GM23338 (cell line): ENCODE data around the gene BEST2. TPM values are rescaled to one million over a fixed set of nuclear protein-coding genes. Genes with fewer than 3 reads are reported as not detected.

Experiments
- CTCF ChIP-seq, 2 experiments: fragments of 200-600 bp in 1 of 2; sonication (generic) in 1 of 2; conservative IDR thresholded peaks; 2 replicates each; pipeline versions ENCODE4 v1.5.1 to v1.6.1; 2016 to 2017; ENCODE audit warnings: antibody characterized with exemption in 2 of 2, low read depth in 2 of 2, mild to moderate bottlenecking in 2 of 2, moderate library complexity in 1 of 2
- EZH2 ChIP-seq: fragments of 200-600 bp; sonication (generic); IDR thresholded peaks from one replicate; pipeline ENCODE4 v1.8.0; 2017; ENCODE audit warnings: antibody characterized with exemption, mild to moderate bottlenecking, low read depth; ENCODE audit not compliant: unreplicated experiment
- JUNB ChIP-seq: IDR thresholded peaks from one replicate; pipeline ENCODE4 v1.6.1; 2016; ENCODE audit warnings: antibody characterized with exemption; ENCODE audit not compliant: unreplicated experiment
- POLR2AphosphoS5 ChIP-seq: IDR thresholded peaks from 2 replicates; pipeline ENCODE4 v1.6.1; 2016; ENCODE audit warnings: antibody characterized with exemption, low read depth
- STAT1 ChIP-seq: IDR thresholded peaks from one replicate; pipeline ENCODE4 v1.6.1; 2016; ENCODE audit warnings: antibody characterized with exemption; ENCODE audit not compliant: unreplicated experiment
- ZNF114 ChIP-seq: fragments of 250-450 bp; sonication (Bioruptor Pico); IDR thresholded peaks from 2 replicates; pipeline ENCODE4 v1.5.0; 2020; ENCODE audit warnings: mild to moderate bottlenecking, moderate library complexity
- ZNF462 ChIP-seq: fragments of 250-450 bp; sonication (Bioruptor Pico); IDR thresholded peaks from 2 replicates; pipeline ENCODE4 v1.5.0; 2020; ENCODE audit warnings: mild to moderate bottlenecking, moderate library complexity
- polyA plus RNA-seq: library from polyadenylated mRNA; unstranded; fragments of >200 nt; fragmentation: Nextera tagmentation; extraction: Ambion mirVana; gene quantifications from 2 replicates; pipeline ENCODE4 v1.2.1, GENCODE V29; 2016
- total RNA-seq: library from RNA; depleted of rRNA; stranded (reverse); fragments of >200 nt; shearing (Covaris generic); gene quantifications from 2 replicates; pipeline ENCODE4 v1.2.3, GENCODE V29; 2014
- TF ChIP-seq, protein P1 (sequence below): IDR thresholded peaks from one replicate; pipeline ENCODE4 v1.6.1; 2018; ENCODE audit warnings: antibody characterized with exemption; ENCODE audit not compliant: unreplicated experiment

Gene BEST2
- total and polyA plus RNA-seq, 2 experiments from 2014 or later, result 1.2 to 10.4 TPM

- TF ChIP-seq ZNF462 (CRISPR knock-in tag), result no peak
- no peak for TF ChIP-seq ZNF114 (CRISPR knock-in tag)
- no peak for TF ChIP-seq CTCF (conservative IDR thresholded peaks at IDR 0.05; ENCODE audit: low read depth in 2 of 2)
- no peak for TF ChIP-seq JUNB
- TF ChIP-seq, protein P1, sequence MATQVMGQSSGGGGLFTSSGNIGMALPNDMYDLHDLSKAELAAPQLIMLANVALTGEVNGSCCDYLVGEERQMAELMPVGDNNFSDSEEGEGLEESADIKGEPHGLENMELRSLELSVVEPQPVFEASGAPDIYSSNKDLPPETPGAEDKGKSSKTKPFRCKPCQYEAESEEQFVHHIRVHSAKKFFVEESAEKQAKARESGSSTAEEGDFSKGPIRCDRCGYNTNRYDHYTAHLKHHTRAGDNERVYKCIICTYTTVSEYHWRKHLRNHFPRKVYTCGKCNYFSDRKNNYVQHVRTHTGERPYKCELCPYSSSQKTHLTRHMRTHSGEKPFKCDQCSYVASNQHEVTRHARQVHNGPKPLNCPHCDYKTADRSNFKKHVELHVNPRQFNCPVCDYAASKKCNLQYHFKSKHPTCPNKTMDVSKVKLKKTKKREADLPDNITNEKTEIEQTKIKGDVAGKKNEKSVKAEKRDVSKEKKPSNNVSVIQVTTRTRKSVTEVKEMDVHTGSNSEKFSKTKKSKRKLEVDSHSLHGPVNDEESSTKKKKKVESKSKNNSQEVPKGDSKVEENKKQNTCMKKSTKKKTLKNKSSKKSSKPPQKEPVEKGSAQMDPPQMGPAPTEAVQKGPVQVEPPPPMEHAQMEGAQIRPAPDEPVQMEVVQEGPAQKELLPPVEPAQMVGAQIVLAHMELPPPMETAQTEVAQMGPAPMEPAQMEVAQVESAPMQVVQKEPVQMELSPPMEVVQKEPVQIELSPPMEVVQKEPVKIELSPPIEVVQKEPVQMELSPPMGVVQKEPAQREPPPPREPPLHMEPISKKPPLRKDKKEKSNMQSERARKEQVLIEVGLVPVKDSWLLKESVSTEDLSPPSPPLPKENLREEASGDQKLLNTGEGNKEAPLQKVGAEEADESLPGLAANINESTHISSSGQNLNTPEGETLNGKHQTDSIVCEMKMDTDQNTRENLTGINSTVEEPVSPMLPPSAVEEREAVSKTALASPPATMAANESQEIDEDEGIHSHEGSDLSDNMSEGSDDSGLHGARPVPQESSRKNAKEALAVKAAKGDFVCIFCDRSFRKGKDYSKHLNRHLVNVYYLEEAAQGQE, result no peak
- no peak for TF ChIP-seq STAT1
- no peak for TF ChIP-seq EZH2
- no peak for TF ChIP-seq POLR2AphosphoS5
These were observed 50.9 kb downstream of the BEST2 start (continued) for GRCh38 chr19:12802267-12803106.
